A549 (cell line): Measurements from ENCODE around the gene TJP1. TPM values are rescaled to one million over a fixed set of nuclear protein-coding genes. Genes with fewer than 3 reads are reported as not detected.

ENCODE experiments used
- ATAC-seq, 2 experiments: fragments of 200-7000 bp in 1 of 2; fragments of >200 bp in 1 of 2; cut with Nextera tagmentation in 1 of 2; cut with Tn5 transposase in 1 of 2; 3 replicates each; pipeline versions ENCODE4 v1.8.0 to v1.9.1; 2018 to 2020; ENCODE audit warnings: mild to moderate bottlenecking in 1 of 2, moderate library complexity in 1 of 2
- CTCF ChIA-PET: fragments of 300-600 bp; sonication (Branson Sonifier 250); formaldehyde crosslinking; extraction: SDS; loops from one replicate; lab custom pipeline; 2021; ENCODE audit warnings: antibody characterized with exemption, inconsistent platforms; lab: Yijun Ruan, JAX
- POLR2A ChIA-PET: fragments of 350-600 bp; formaldehyde crosslinking; extraction: SDS; loops from one replicate; lab custom pipeline; 2021; ENCODE audit warnings: antibody characterized with exemption, inconsistent platforms; lab: Yijun Ruan, JAX
- DNase-seq, 2 experiments: peaks; one replicate each; pipeline versions ENCODE4 v3.0.0 to v3.0.0-alpha.2; 2011 to 2016; ENCODE audit warnings: low read depth in 1 of 2, low spot score in 1 of 2
- FAIRE-seq: peaks from 2 replicates; lab custom pipeline; 2011; peaks lifted over from hg19 to GRCh38; lab: Jason Lieb, UNC
- H3K27ac ChIP-seq, 2 experiments: fragments of >200 bp; sonication (Bioruptor Twin); formaldehyde crosslinking; 3 replicates each; pipeline ENCODE4 v1.5.1; 2016 to 2017
- H3K4me1 ChIP-seq: fragments of >200 bp; sonication (Bioruptor Twin); formaldehyde crosslinking; 3 replicates; pipeline ENCODE4 v1.6.1; 2016
- H3K4me2 ChIP-seq: fragments of >200 bp; sonication (Bioruptor Twin); formaldehyde crosslinking; 3 replicates; pipeline ENCODE4 v1.6.1; 2016
- H3K4me3 ChIP-seq: fragments of >200 bp; sonication (Bioruptor Twin); formaldehyde crosslinking; 3 replicates; pipeline ENCODE4 v1.5.1; 2016
- H3K9me3 ChIP-seq: fragments of >200 bp; sonication (Bioruptor Twin); formaldehyde crosslinking; 3 replicates; pipeline ENCODE4 v1.6.1; 2016
- BHLHE40 ChIP-seq: IDR thresholded peaks from 2 replicates; pipeline ENCODE4 v1.6.1; 2012; ENCODE audit warnings: low read depth, low read length, inconsistent platforms
- CBX8 ChIP-seq: fragments of 200-600 bp; sonication (generic); IDR thresholded peaks from 2 replicates; pipeline ENCODE4 v1.6.1; 2016
- CHD2 ChIP-seq: fragments of 150-350 bp; IDR thresholded peaks from 2 replicates; pipeline ENCODE4 v1.6.1; 2014; ENCODE audit warnings: low read length; ENCODE audit not compliant: partially characterized antibody
- CHD4 ChIP-seq: fragments of 200-600 bp; sonication (generic); IDR thresholded peaks from 2 replicates; pipeline ENCODE4 v1.6.1; 2016; ENCODE audit warnings: antibody characterized with exemption, mild to moderate bottlenecking, borderline replicate concordance
- CTCF ChIP-seq: fragments of >200 bp; sonication (Bioruptor Twin); formaldehyde crosslinking; IDR thresholded peaks from 3 replicates; pipeline ENCODE4 v1.5.1; 2016
- EHF ChIP-seq: fragments of 250-450 bp; sonication (Bioruptor Pico); IDR thresholded peaks from 2 replicates; pipeline ENCODE4 v1.5.0; 2020; ENCODE audit warnings: mild to moderate bottlenecking
- EP300 ChIP-seq, 2 experiments: fragments of >200 bp; sonication (Bioruptor Twin); formaldehyde crosslinking; IDR thresholded peaks; 2 replicates in 1 of 2; 3 replicates in 1 of 2; pipeline ENCODE4 v1.6.1; 2016 to 2017
- FOXS1 ChIP-seq: fragments of 250-450 bp; sonication (Bioruptor Pico); IDR thresholded peaks from 2 replicates; pipeline ENCODE4 v1.5.0; 2020; ENCODE audit warnings: mild to moderate bottlenecking, moderate library complexity
- HDAC2 ChIP-seq: fragments of 200-600 bp; sonication (generic); IDR thresholded peaks from 2 replicates; pipeline ENCODE4 v1.6.1; 2016
- HEYL ChIP-seq: fragments of 250-450 bp; sonication (Bioruptor Pico); IDR thresholded peaks from 2 replicates; pipeline ENCODE4 v1.8.0; 2021; ENCODE audit warnings: mild to moderate bottlenecking, moderate library complexity
- HOXA7 ChIP-seq: fragments of 250-450 bp; sonication (Bioruptor Pico); IDR thresholded peaks from 2 replicates; pipeline ENCODE4 v1.5.0; 2020; ENCODE audit warnings: mild to moderate bottlenecking, moderate library complexity
- HOXB5 ChIP-seq: fragments of 250-450 bp; sonication (Bioruptor Pico); IDR thresholded peaks from 2 replicates; pipeline ENCODE4 v1.5.0; 2020; ENCODE audit warnings: mild to moderate bottlenecking, moderate library complexity
- KDM1A ChIP-seq: fragments of 200-600 bp; sonication (generic); IDR thresholded peaks from 2 replicates; pipeline ENCODE4 v1.6.1; 2016; ENCODE audit warnings: low read depth, mild to moderate bottlenecking
- KDM5A ChIP-seq: fragments of 200-600 bp; sonication (generic); IDR thresholded peaks from 2 replicates; pipeline ENCODE4 v1.6.1; 2016; ENCODE audit warnings: antibody characterized with exemption, mild to moderate bottlenecking
- MAZ ChIP-seq: fragments of 150-350 bp; IDR thresholded peaks from 2 replicates; pipeline ENCODE4 v1.6.1; 2014; ENCODE audit warnings: antibody characterized with exemption, low read depth, low read length, borderline replicate concordance
- MYC ChIP-seq: IDR thresholded peaks from 2 replicates; pipeline ENCODE4 v1.6.1; 2012; ENCODE audit warnings: mild to moderate bottlenecking, inconsistent platforms, low read length, improper control_type of control experiment, borderline replicate concordance
- NR3C1 ChIP-seq: fragments of >200 bp; sonication (Bioruptor Twin); formaldehyde crosslinking; IDR thresholded peaks from 3 replicates; pipeline ENCODE4 v1.6.1; 2017
- PHF8 ChIP-seq: fragments of 200-600 bp; sonication (generic); IDR thresholded peaks from 2 replicates; pipeline ENCODE4 v1.6.1; 2016; ENCODE audit warnings: low read depth, mild to moderate bottlenecking, antibody characterized with exemption, moderate library complexity, borderline replicate concordance
- POLR2A ChIP-seq: IDR thresholded peaks from 2 replicates; pipeline ENCODE4 v1.6.1; 2012; ENCODE audit warnings: mild to moderate bottlenecking, low read length
- POLR2AphosphoS2 ChIP-seq: conservative IDR thresholded peaks from 2 replicates; pipeline ENCODE4 v1.6.1; 2012; ENCODE audit warnings: low read length, improper control_type of control experiment, inconsistent platforms
- RAD21 ChIP-seq, 2 experiments: fragments of >200 bp in 1 of 2; sonication (Bioruptor Twin) in 1 of 2; formaldehyde crosslinking in 1 of 2; IDR thresholded peaks in 1 of 2; conservative IDR thresholded peaks in 1 of 2; 2 replicates in 1 of 2; 3 replicates in 1 of 2; pipeline ENCODE4 v1.6.1; 2012 to 2018; ENCODE audit warnings: inconsistent platforms in 1 of 2
- RCOR1 ChIP-seq: fragments of 150-350 bp; IDR thresholded peaks from 2 replicates; pipeline ENCODE4 v1.6.1; 2014; ENCODE audit warnings: antibody characterized with exemption, low read length, low read depth
- RFX5 ChIP-seq: fragments of 450-650 bp; IDR thresholded peaks from 2 replicates; pipeline ENCODE4 v1.7.1; 2014; ENCODE audit warnings: antibody characterized with exemption, mild to moderate bottlenecking, moderate library complexity
- SREBF2 ChIP-seq: fragments of 450-650 bp; IDR thresholded peaks from 2 replicates; pipeline ENCODE4 v1.6.1; 2014; ENCODE audit warnings: mild to moderate bottlenecking, moderate library complexity
- ZC3H11A ChIP-seq: fragments of 450-650 bp; IDR thresholded peaks from 2 replicates; pipeline ENCODE4 v1.6.1; 2014; ENCODE audit warnings: antibody characterized with exemption, mild to moderate bottlenecking
- ZSCAN20 ChIP-seq: fragments of 250-450 bp; sonication (Bioruptor Pico); IDR thresholded peaks from 2 replicates; pipeline ENCODE4 v1.8.0; 2022; ENCODE audit warnings: mild to moderate bottlenecking, moderate library complexity
- WGBS: methylation state at CpG from one replicate; pipeline ENCODE4 v1.1.6; 2017; ENCODE audit errors: missing lambda C conversion rate; 5-methylcytosine and 5-hydroxymethylcytosine counted together
- polyA plus RNA-seq, 4 experiments: library from polyadenylated mRNA; depleted of rRNA in 3 of 4; stranded (reverse); fragments of >200 nt; fragmentation: RNase III in 1 of 4; extraction: RNeasy Plus Mini Kit Qiagen cat#74134 plus additional on column Dnase treatment in 1 of 4; gene quantifications; 2 replicates in 3 of 4; 3 replicates in 1 of 4; pipeline ENCODE4 v1.2.3, GENCODE V29; 2011 to 2017
- TF ChIP-seq, protein P1 (sequence below): IDR thresholded peaks from 2 replicates; pipeline ENCODE4 v1.6.1; 2012; ENCODE audit warnings: low read depth, borderline replicate concordance
- TF ChIP-seq, protein P2 (sequence below): IDR thresholded peaks from 2 replicates; pipeline ENCODE4 v1.6.1; 2012

The TJP1 gene
- polyA plus RNA-seq, 2 of the 4 experiments (the other 2 are of a cell fraction), result 55.0 to 179 TPM

DNA sequence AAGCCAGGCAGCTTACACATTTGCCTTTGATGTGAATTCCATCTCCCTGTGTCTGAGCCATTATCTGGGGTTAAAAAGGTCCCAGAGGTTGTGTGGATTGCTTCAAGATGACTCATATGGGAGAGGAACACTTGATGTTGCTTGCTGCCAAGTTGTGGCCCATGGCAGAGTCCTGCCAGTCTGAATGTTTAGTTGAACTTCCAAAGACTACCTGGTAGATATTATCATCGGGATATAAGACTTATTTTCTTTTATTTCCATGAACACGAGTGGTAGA lies 85.6 kb downstream of the TJP1 start (continued):
- TF ChIP-seq CTCF (no peak), CHD2 (no peak), MAZ (no peak), RAD21 (conservative IDR thresholded peaks at IDR 0.05 in 1 of 2, IDR thresholded peaks at IDR 0.05 in 1 of 2) (peak in 1 of 2 experiments; percentile 51; a peak in 1 of 5 replicates), PHF8 (no peak), HEYL (no peak), NR3C1 (no peak), KDM1A (no peak), ZSCAN20 (no peak), EHF (CRISPR knock-in tag) (no peak), HOXB5 (CRISPR knock-in tag) (no peak), MYC (peak; percentile 82; the same call in 1 of the 2 replicates), POLR2AphosphoS2 (no peak), CBX8 (no peak), CHD4 (no peak), KDM5A (no peak), HOXA7 (no peak), SREBF2 (no peak), ZC3H11A (no peak), HDAC2 (no peak), RFX5 (no peak), POLR2A (no peak), RCOR1 (no peak), FOXS1 (CRISPR knock-in tag) (no peak)
- TF ChIP-seq, protein P1, sequence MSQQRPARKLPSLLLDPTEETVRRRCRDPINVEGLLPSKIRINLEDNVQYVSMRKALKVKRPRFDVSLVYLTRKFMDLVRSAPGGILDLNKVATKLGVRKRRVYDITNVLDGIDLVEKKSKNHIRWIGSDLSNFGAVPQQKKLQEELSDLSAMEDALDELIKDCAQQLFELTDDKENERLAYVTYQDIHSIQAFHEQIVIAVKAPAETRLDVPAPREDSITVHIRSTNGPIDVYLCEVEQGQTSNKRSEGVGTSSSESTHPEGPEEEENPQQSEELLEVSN, result no peak
- TF ChIP-seq, protein P2, sequence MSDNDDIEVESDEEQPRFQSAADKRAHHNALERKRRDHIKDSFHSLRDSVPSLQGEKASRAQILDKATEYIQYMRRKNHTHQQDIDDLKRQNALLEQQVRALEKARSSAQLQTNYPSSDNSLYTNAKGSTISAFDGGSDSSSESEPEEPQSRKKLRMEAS, result peak; percentile 92

DNA sequence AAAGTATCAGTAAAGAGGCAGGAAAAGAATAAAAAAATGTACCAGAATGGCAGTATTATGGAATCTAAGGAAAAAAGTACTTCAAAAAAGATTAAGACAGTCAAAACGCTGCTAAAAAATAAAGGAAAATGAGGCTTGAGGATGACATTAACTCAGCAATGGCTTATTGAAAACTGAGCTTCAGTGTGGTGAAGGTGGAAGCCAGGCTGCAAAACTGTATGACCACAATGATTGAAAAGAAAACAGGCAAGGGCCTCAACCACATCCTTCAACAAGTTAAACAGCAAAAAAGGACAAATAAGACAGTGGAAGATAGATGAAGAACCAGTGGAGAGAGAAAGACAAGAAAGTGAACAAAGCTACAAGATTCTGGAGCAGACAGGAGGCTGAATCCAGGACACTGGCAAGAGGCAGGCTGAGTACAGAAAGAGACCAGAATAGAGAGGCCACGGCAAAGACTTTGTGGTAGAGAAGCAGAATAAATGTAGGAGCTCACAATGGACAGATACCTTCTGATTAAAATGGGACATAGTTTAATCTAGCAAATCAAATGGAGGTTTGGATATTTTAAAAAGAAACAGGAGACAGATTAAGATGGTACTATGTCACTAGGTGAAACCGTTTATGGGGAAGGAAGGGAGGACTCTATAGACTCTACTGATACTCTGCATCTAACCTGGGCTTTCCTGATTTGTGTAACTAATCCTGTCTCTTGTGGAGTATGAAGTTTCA lies 86.1 kb downstream of the TJP1 start:
- no peak for FAIRE-seq
- ATAC-seq, result peak; percentile 56 to 58
- no peak for DNase-seq
- peak overlapping the region; percentile 94 to 96 for H3K27ac ChIP-seq
- ChIA-PET POLR2A (interaction anchor here (0.8 to 2.9 kb wide), 7 partner anchors 12 to 189 kb away, joined by 3 to 10 read pairs (median 3); no protein-coding TSS in a partner anchor), CTCF (interaction anchor here (0.7 to 3.1 kb wide), 23 partner anchors 9 to 339 kb away, joined by 3 to 32 read pairs (median 3); partner anchors contain the start of gene TJP1)
- H3K4me3 ChIP-seq, result peak overlapping the region; percentile 13; the same call in 2 of the 3 replicates
- H3K4me1 ChIP-seq, result peaks cover 78% of the 10 kb centered on the region
- TF ChIP-seq EP300 (IDR thresholded peaks at IDR 0.05) (no peak), RFX5 (no peak), BHLHE40 (no peak)
- TF ChIP-seq, protein P1, result no peak
- peak overlapping the region; percentile 81 for H3K4me2 ChIP-seq
- 3% methylated on average over 3 of the region's 3 CpGs for WGBS
- H3K9me3 ChIP-seq, result no peaks in the 10 kb centered on the region
